GM21447 (cell line): ENCODE results near the gene IL11RA.
"Not testable (repeated sequence)": the region's sequence is repeated elsewhere in the genome, so short reads cannot be mapped to it uniquely, and the experiment has no call there.

Source experiments
- ATAC-seq: cut with Tn5 transposase; IDR thresholded peaks from one replicate; pipeline ENCODE4 v1.9.1; 2021; ENCODE audit not compliant: unreplicated experiment

IL11RA gene

GRCh38 chr9:34628656-34629490 lies 23.1 kb upstream of the IL11RA start, which contains the start of gene ARID3C:
ARID3C (minus strand) TSS chr9:34629066; CDS start chr9:34628014, 1,052 bp downstream.
- ATAC-seq = no peak

DNA sequence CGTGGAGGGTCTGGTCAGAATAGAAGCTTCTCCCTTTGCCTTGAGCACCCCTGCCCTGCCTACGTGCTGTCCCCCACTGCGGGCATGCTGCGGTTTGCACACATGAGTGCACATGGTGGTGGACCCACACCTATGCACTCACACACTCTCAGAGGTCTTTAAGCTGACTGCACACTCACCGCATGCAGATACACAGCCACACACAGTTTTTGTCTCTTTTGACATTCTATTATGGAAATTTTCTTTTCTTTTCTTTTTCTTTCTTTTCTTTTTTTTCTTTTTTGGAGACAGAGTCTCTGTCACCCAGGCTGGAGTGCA lies 22.5 kb upstream of the IL11RA start:
- ATAC-seq = no peak

GRCh38 chr9:34630402-34631154 lies 21.4 kb upstream of the IL11RA start:
- ATAC-seq = no peak

- no peak for ATAC-seq
These were observed 18.8 kb upstream of the IL11RA start for GRCh38 chr9:34633166-34633565.

- no peak for ATAC-seq
These were observed 18.0 kb upstream of the IL11RA start for GRCh38 chr9:34633851-34634550.

GRCh38 chr9:34634551-34635248 lies 17.3 kb upstream of the IL11RA start:
- no peak for ATAC-seq

DNA sequence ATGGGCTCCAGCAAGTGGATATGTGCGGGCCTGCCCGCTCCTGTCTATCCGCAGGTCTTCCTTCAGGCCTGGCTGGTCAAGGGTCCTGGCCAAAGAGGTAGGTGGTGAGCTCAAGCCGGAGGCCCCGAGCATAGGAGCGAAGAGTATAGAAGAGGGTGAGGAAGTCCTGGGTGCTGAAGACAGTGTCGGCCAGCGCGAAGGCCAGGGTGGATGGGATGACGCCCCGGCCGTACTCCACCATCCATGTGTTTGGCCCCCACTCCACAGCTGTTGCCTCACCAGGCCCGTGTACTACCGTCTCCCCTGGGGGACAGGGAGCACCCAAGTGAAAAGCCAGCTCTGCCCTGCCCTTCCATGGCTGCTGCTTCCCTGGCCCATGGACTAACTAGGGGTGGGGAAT lies 16.4 kb upstream of the IL11RA start:
- ATAC-seq = no peak

- ATAC-seq = no peak
These were observed 15.1 kb upstream of the IL11RA start for GRCh38 chr9:34636791-34637355.

- ATAC-seq = peak; percentile 85
These were observed 14.4 kb upstream of the IL11RA start, which contains the start of gene SIGMAR1 for GRCh38 chr9:34637356-34638137. SIGMAR1 (minus strand) TSS chr9:34637787; CDS start chr9:34637697, 90 bp downstream.

DNA sequence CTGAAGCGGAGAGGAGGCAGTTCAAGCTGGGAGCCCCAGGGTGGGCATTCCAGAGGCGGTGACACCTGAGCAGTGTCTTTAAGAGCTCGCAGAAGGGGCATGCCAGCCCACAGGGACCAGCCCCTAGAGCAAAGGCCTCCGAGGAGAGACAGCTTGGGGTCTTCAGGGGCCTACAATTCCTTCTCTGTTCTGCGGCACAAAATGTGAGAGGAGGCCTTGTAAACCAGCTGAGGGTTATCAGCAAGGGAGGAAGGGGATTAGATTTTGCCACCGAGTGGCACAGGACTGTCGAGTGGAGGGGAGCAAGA lies 13.9 kb upstream of the IL11RA start:
- peak; percentile 2 for ATAC-seq

DNA sequence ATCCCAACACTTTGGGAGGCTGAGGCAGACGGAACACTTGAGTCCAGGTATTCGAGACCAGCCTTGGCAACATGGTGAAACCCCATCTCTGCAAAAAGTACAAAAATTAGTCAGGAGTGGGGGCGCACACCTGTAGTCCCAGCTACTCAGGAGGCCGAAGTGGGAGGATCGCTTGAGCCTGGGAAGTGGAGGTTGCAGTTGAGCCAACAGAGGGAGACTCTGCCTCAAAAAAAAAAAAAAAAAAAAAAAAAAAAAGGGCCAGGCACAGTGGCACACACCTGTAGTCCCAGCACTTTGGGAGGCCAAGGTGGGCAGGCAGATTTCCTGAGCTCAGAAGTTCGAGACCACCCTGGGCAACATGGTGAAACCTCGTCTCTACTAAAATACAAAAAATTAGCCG lies 12.7 kb upstream of the IL11RA start:
- not testable (repeated sequence) for ATAC-seq

GRCh38 chr9:34642679-34643078 lies 9.3 kb upstream of the IL11RA start:
- no peak for ATAC-seq

DNA sequence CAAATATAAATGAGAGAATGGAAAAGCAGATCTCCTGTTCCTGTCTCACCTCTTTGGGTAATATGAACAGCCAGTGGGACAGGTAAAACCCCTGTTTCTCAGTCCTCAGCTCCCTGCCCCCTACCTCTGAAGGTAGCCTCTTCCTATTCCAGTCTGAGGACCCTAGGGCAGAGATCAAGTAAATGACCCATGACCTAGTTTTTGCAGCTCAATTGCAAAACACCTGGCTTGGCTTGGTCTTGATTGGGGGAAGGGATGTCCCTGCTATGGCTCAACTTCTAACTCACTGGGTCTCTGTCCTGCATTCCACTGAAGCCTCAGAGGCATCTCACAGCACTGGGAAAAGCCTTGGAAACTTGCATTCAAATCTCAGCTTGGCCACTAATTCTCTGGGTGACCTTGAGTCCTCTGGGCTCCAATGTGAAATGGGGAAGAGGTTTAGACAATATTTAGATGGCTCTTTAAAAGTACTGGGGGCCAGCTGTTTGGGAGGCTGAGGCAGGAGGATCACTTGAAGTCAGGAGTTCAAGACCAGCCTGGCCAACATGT lies 7.1 kb upstream of the IL11RA start:
- ATAC-seq = no peak

GRCh38 chr9:34646211-34647083 lies 5.5 kb upstream of the IL11RA start, which contains the start of gene GALT:
GALT (plus strand) TSS chr9:34646675; CDS start chr9:34646705, 30 bp downstream.
- ATAC-seq = peak; percentile 81

GRCh38 chr9:34647084-34647403 lies 4.9 kb upstream of the IL11RA start:
- ATAC-seq = no peak

DNA sequence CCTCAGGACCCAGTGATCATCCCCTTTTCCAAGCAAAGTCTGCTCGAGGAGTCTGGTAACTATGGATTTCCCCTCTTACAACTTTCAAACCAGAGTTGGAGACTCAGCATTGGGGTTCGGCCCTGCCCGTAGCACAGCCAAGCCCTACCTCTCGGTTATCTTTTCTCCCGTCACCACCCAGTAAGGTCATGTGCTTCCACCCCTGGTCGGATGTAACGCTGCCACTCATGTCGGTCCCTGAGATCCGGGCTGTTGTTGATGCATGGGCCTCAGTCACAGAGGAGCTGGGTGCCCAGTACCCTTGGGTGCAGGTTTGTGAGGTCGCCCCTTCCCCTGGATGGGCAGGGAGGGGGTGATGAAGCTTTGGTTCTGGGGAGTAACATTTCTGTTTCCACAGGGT lies 4.3 kb upstream of the IL11RA start:
- ATAC-seq = no peak

DNA sequence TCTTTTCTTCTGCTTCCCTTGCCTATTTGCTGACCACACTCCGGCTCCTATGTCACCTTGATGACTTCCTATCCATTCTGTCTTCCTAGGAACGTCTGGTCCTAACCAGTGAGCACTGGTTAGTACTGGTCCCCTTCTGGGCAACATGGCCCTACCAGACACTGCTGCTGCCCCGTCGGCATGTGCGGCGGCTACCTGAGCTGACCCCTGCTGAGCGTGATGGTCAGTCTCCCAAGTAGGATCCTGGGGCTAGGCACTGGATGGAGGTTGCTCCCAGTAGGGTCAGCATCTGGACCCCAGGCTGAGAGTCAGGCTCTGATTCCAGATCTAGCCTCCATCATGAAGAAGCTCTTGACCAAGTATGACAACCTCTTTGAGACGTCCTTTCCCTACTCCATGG lies 3.3 kb upstream of the IL11RA start:
- ATAC-seq = no peak

DNA sequence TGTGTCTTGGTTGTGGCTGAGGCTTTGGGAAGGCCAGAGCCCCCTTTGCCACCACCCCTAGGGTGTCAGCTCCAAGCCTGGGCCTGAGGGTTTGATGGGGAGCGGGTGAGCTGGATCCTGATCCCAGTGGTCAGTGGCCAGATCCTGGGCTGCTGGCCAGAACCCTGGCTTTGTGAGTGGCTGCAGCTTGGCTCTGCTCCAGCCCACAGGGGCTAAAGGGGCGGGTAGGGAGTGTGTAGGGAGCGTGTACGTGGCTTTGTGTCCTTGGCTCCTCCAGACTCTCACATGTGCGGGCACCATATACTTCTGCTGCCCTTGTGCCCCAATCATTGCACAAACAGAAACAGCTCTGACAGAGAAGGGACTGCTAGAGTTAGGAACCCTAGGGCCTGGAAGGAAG lies 1.2 kb upstream of the IL11RA start:
- ATAC-seq = no peak

DNA sequence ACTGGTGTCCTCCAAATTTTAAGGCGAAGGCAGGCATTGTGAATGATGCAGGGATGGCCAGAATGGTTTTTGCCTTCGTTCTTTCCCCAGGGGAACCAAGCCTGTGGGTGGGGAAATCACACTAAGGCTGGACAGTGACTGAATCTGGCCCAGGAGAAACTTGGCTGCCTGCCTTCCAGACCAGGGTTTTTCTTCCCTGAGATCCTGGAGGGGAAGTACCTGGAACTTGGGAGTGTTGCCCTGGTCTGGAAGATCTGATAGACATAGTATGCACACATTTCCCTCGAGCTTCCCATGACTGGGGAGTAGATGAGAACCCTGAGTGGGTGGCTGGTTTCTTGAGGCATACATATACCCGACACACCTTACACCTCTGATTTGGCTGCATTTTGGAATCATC lies 664 bp upstream of the IL11RA start:
- ATAC-seq = no peak
